K562 (cell line): ENCODE results near the gene LGR6. TPM values are rescaled to one million over a fixed set of nuclear protein-coding genes. Genes with fewer than 3 reads are reported as not detected.

Experiments used
- ATAC-seq: fragments of 200-7000 bp; cut with Tn5 transposase; 3 replicates; pipeline ENCODE4 v1.9.1; 2020; ENCODE audit warnings: moderate library complexity
- BruUV-seq: library from RNA; stranded (reverse); fragments of 400-500 nt; replicated peaks from 2 replicates; lab custom pipeline; 2021; lab: Mats Ljungman, UMichigan
- CTCF ChIA-PET: fragments of 300-600 bp; formaldehyde crosslinking; extraction: SDS; loops from one replicate; lab custom pipeline; 2021; ENCODE audit warnings: low intra/inter-chr PET ratio; lab: Yijun Ruan, JAX
- POLR2A ChIA-PET: fragments of 300-600, 350-650 bp; sonication (Branson Sonifier 250); formaldehyde crosslinking; extraction: SDS; loops from one replicate; lab custom pipeline; 2021; ENCODE audit warnings: antibody characterized with exemption, inconsistent platforms; lab: Yijun Ruan, JAX
- DNase-seq, 4 experiments: peaks; one replicate each; pipeline versions ENCODE4 v3.0.0 to v3.0.0-alpha.2; 2011 to 2018; ENCODE audit warnings: low spot score in 3 of 4, mixed read lengths in 3 of 4; ENCODE audit errors: extremely low read depth in 1 of 4
- FAIRE-seq: peaks from 2 replicates; lab custom pipeline; 2011; peaks lifted over from hg19 to GRCh38; lab: Jason Lieb, UNC
- H2AFZ ChIP-seq: 2 replicates; pipeline ENCODE4 v1.6.0; 2011; ENCODE audit warnings: low read depth, low read length, control low read depth, inconsistent platforms
- H3K27ac ChIP-seq: fragments of 200-600 bp; 3 replicates; pipeline ENCODE4 v1.8.0; 2011; ENCODE audit warnings: low read depth, mild to moderate bottlenecking, control low read depth, inconsistent platforms, low read length, moderate library complexity, mixed read lengths; ENCODE audit errors: extremely low read depth
- H3K27me3 ChIP-seq, 2 experiments: fragments of 300-600 bp in 1 of 2; 2 replicates in 1 of 2; 3 replicates in 1 of 2; pipeline versions ENCODE4 v1.6.0 to v1.8.0; 2011; ENCODE audit warnings: inconsistent platforms in 2 of 2, low read length in 2 of 2, mild to moderate bottlenecking in 1 of 2, mixed read lengths in 1 of 2, moderate library complexity in 1 of 2; ENCODE audit not compliant: control insufficient read depth in 2 of 2, insufficient read depth in 2 of 2
- H3K36me3 ChIP-seq: fragments of 300-600 bp; 3 replicates; pipeline ENCODE4 v1.8.0; 2011; ENCODE audit warnings: mild to moderate bottlenecking, low read length, inconsistent platforms; ENCODE audit not compliant: control insufficient read depth, insufficient read depth
- H3K4me1 ChIP-seq, 2 experiments: fragments of 200-600 bp in 1 of 2; replicated peaks in 1 of 2; 2 replicates in 1 of 2; 3 replicates in 1 of 2; pipeline versions ENCODE4 v1.5.1 to v1.8.0; 2011; ENCODE audit warnings: inconsistent platforms in 2 of 2, low read length in 2 of 2, mild to moderate bottlenecking in 1 of 2, mixed read lengths in 1 of 2, moderate library complexity in 1 of 2; ENCODE audit not compliant: control insufficient read depth in 2 of 2, insufficient read depth in 2 of 2
- H3K4me2 ChIP-seq: 2 replicates; pipeline ENCODE4 v1.6.1; 2011; ENCODE audit warnings: low read length, control low read depth, inconsistent platforms, mixed read lengths; ENCODE audit not compliant: insufficient read depth
- H3K4me3 ChIP-seq: fragments of 200-600 bp; sonication (generic), shearing (Covaris generic); 2 replicates; pipeline ENCODE4 v1.5.1; 2016; ENCODE audit warnings: control low read depth, inconsistent platforms
- H3K79me2 ChIP-seq: fragments of 200-600 bp; 3 replicates; pipeline ENCODE4 v1.8.0; 2011; ENCODE audit warnings: low read length, inconsistent platforms; ENCODE audit not compliant: control insufficient read depth, insufficient read depth
- H3K9ac ChIP-seq, 2 experiments: 2 replicates each; pipeline versions ENCODE4 v1.6.0 to v1.6.1; 2011; ENCODE audit warnings: low read depth in 2 of 2, low read length in 2 of 2, control low read depth in 1 of 2, inconsistent platforms in 1 of 2, mild to moderate bottlenecking in 1 of 2, mixed read lengths in 1 of 2; ENCODE audit not compliant: insufficient read depth in 1 of 2
- H3K9me1 ChIP-seq: one replicate; pipeline ENCODE4 v1.6.0; 2011; ENCODE audit warnings: inconsistent platforms, mild to moderate bottlenecking, low read length, moderate library complexity; ENCODE audit not compliant: control insufficient read depth, insufficient read depth
- H3K9me3 ChIP-seq: replicated peaks from 2 replicates; pipeline ENCODE4 v1.5.1; 2011; ENCODE audit warnings: low read depth, low read length, inconsistent platforms; ENCODE audit not compliant: control insufficient read depth, insufficient read depth
- H4K20me1 ChIP-seq: replicated peaks from 2 replicates; pipeline ENCODE4 v1.6.1; 2011; ENCODE audit warnings: low read length, inconsistent platforms, mixed read lengths; ENCODE audit not compliant: control insufficient read depth, insufficient read depth
- CBFA2T3 ChIP-seq: fragments of 450-650 bp; IDR thresholded peaks from 2 replicates; pipeline ENCODE4 v1.6.1; 2017
- EGR1 ChIP-seq: fragments of 450-650 bp; conservative IDR thresholded peaks from 2 replicates; pipeline ENCODE4 v1.6.1; 2017; ENCODE audit warnings: mild to moderate bottlenecking
- ETV5 ChIP-seq: sonication (generic); formaldehyde crosslinking; IDR thresholded peaks from 2 replicates; pipeline ENCODE4 v1.4.0; 2020; ENCODE audit warnings: low read depth, mild to moderate bottlenecking, missing genetic modification reagents
- HDAC2 ChIP-seq: fragments of 450-650 bp; IDR thresholded peaks from 2 replicates; pipeline ENCODE4 v1.6.1; 2016; ENCODE audit warnings: mild to moderate bottlenecking
- PHTF2 ChIP-seq: fragments of 250-450 bp; sonication (Bioruptor Pico); IDR thresholded peaks from 2 replicates; pipeline ENCODE4 v1.5.0; 2021; ENCODE audit warnings: mild to moderate bottlenecking
- RBFOX2 ChIP-seq: fragments of 200-400 bp; formaldehyde crosslinking; IDR thresholded peaks from 2 replicates; pipeline ENCODE4 v1.6.1; 2017; ENCODE audit warnings: low read depth, mild to moderate bottlenecking, low read length, moderate library complexity
- SPI1 ChIP-seq: IDR thresholded peaks from 2 replicates; pipeline ENCODE4 v1.6.1; 2011; ENCODE audit warnings: low read depth, low read length, control low read depth, borderline replicate concordance
- YBX1 ChIP-seq: fragments of 450-650 bp; IDR thresholded peaks from 2 replicates; pipeline ENCODE4 v1.7.1; 2016; ENCODE audit warnings: mild to moderate bottlenecking
- ZBTB7A ChIP-seq: IDR thresholded peaks from 2 replicates; pipeline ENCODE4 v1.6.1; 2011; ENCODE audit warnings: low read depth, mild to moderate bottlenecking, low read length, moderate library complexity, borderline replicate concordance; ENCODE audit not compliant: control insufficient read depth
- ZC3H11A ChIP-seq: IDR thresholded peaks from 2 replicates; pipeline ENCODE4 v1.6.1; 2012; ENCODE audit warnings: low read depth, low read length, improper control_type of control experiment
- ZZZ3 ChIP-seq: fragments of 450-650 bp; IDR thresholded peaks from 2 replicates; pipeline ENCODE4 v1.6.1; 2016; ENCODE audit warnings: antibody characterized with exemption, mild to moderate bottlenecking, moderate library complexity
- WGBS: fragments of 100-300 bp; shearing (Covaris generic); methylation state at CpG from one replicate; pipeline ENCODE4 v1.1.6; 2016; ENCODE audit warnings: low coverage, mixed read lengths; ENCODE audit not compliant: insufficient coverage; ENCODE audit errors: missing lambda C conversion rate; 5-methylcytosine and 5-hydroxymethylcytosine counted together
- in situ Hi-C: fragments of 300-500 bp; cut with MboI; formaldehyde crosslinking; loops from 4 replicates; pipeline ENCODE4 v1.15.0; 2018; ENCODE audit warnings: inconsistent platforms, mixed read lengths
- intact Hi-C: fragments of 100-400 bp; cut with micrococcal nuclease; formaldehyde crosslinking; loops from 2 replicates; pipeline ENCODE4 v1.14.2; 2022
- polyA plus RNA-seq, 8 experiments: library from polyadenylated mRNA; depleted of rRNA in 4 of 8; stranded (reverse) in 5 of 8; unstranded in 3 of 8; fragments of >200 nt; fragmentation: Nextera tagmentation in 2 of 8; fragmentation: Illumina TruSeq in 1 of 8; extraction: Ambion mirVana in 2 of 8; extraction: Trizol in 1 of 8; gene quantifications; 2 replicates each; pipeline versions ENCODE4 v1.2.1 to v1.2.3, GENCODE V29; 2011 to 2014; ENCODE audit warnings: inconsistent platforms in 1 of 8, missing spikeins in 1 of 8
- total RNA-seq, 7 experiments: library from RNA; depleted of rRNA in 6 of 7; stranded (reverse); fragments of >200 nt in 6 of 7; fragmentation: Illumina TruSeq in 2 of 7; extraction: Trizol in 2 of 7; gene quantifications; 2 replicates each; pipeline versions ENCODE4 v1.2.1 to v1.2.3, GENCODE V29; 2011 to 2021; ENCODE audit warnings: low replicate concordance in 1 of 7

The LGR6 gene
- total and polyA plus RNA-seq, 9 of the 15 experiments (the other 6 are each of a cell fraction or from before 2014, with no cell fraction given) = 0.01 to 0.54 (median 0.17) TPM; not detected in 1

DNA sequence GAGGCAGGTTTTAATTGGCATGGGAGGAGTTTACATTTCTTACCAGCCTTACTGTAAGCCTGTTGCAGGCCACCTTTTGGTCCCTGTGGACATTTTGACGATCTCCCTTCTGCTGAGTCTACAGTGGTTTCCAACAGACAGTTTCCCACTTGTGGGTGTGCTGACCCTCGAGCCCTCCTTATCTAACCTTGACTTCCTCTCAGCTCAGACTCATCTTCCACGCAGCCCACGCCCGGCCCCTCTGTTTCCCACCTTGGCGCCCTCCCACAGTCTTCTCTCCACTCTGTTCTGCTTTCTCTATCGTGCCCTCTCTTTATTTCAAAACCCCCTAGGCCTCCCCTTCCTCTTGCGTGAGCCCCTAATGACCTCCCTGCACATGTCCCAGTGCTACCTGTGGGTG lies 43.0 kb upstream of the LGR6 start:
- peak overlapping the region; percentile 30; the same call in 1 of the 3 replicates for H3K27ac ChIP-seq

More for the DNA sequence above, 43.0 kb upstream of the LGR6 start:
- no peak for DNase-seq
- no peaks in the 10 kb centered on the region for H3K9me1 ChIP-seq
- peaks cover 7% of the 10 kb centered on the region; the same call in 1 of the 2 replicates for H4K20me1 ChIP-seq
- H3K9ac ChIP-seq = peak overlapping the region; percentile 10 to 53; a peak in 1 of 4 replicates
- H3K9me3 ChIP-seq = no peaks in the 10 kb centered on the region
- H3K4me2 ChIP-seq = no peak overlapping the region
- 52% methylated on average over 8 of the region's 8 CpGs for WGBS
- intact Hi-C loops = loop anchor here (10.0 kb wide), 1 partner anchor 654 kb away; the partner anchor contains the start of gene KDM5B
- H3K36me3 ChIP-seq = peaks cover 88% of the 10 kb centered on the region
- CTCF ChIA-PET = no interaction called here
- POLR2A ChIA-PET = interaction anchor here (0.7 to 1.3 kb wide), 3 partner anchors 24 to 57 kb away, joined by 3 to 4 read pairs (median 4); no protein-coding TSS in a partner anchor
- no peaks in the 10 kb centered on the region for H3K27me3 ChIP-seq
- H2AFZ ChIP-seq = no peak overlapping the region
- peaks cover 18 to 22% of the 10 kb centered on the region in 2 experiments for H3K4me1 ChIP-seq
- BruUV-seq = no TSS peak
- peaks cover 16% of the 10 kb centered on the region; the same call in 1 of the 3 replicates for H3K79me2 ChIP-seq
- FAIRE-seq = no peak
- ATAC-seq = no peak; the same call in 2 of the 3 replicates
- no peak overlapping the region for H3K4me3 ChIP-seq
- in situ Hi-C loops = no loop called here
- TF ChIP-seq ETV5 (CRISPR knock-in tag) (0 out of 2 replicates have a peak, but pooled peaks have one; percentile 25), ZZZ3 (no peak), EGR1 (0 out of 2 replicates have a peak, but pooled peaks have one; percentile 34), ZBTB7A (peak; percentile 55; the same call in 1 of the 2 replicates), ZC3H11A (no peak), HDAC2 (no peak), CBFA2T3 (0 out of 2 replicates have a peak, but pooled peaks have one; percentile 10), SPI1 (0 out of 2 replicates have a peak, but pooled peaks have one; percentile 22), YBX1 (no peak), RBFOX2 (peak; percentile 3; the same call in 1 of the 2 replicates), PHTF2 (no peak)
